Natural killer cell (primary cell): ENCODE results near the gene ANKRD13C. TPM values are rescaled to one million over a fixed set of nuclear protein-coding genes. Genes with fewer than 3 reads are reported as not detected.

ENCODE experiments used
- ATAC-seq, 3 donors: fragments of 150-1000 bp in 2 of 3; fragments of 200-7000 bp in 1 of 3; cut with Tn5 transposase; 1 replicate in 1 of 3; 2 replicates in 2 of 3; pipeline ENCODE4 v1.10.0; 2021; ENCODE audit warnings: mild to moderate bottlenecking in 2 of 3, moderate library complexity in 2 of 3
- DNase-seq, 2 donors: peaks; one replicate each; pipeline versions ENCODE4 v3.0.0 to v3.0.0-alpha.2; 2013 to 2021; ENCODE audit warnings: mixed read lengths in 1 of 2
- H3K27ac ChIP-seq: one replicate; pipeline ENCODE4 v1.5.1; 2013; ENCODE audit warnings: mild to moderate bottlenecking, low read length
- H3K27me3 ChIP-seq: one replicate; pipeline ENCODE4 v1.6.1; 2013; ENCODE audit warnings: low read length; ENCODE audit not compliant: control insufficient read depth, insufficient read depth
- H3K36me3 ChIP-seq: one replicate; pipeline ENCODE4 v1.6.1; 2013; ENCODE audit warnings: low read length; ENCODE audit not compliant: control insufficient read depth, insufficient read depth
- H3K4me1 ChIP-seq: one replicate; pipeline ENCODE4 v1.6.1; 2013; ENCODE audit warnings: low read length; ENCODE audit not compliant: control insufficient read depth, insufficient read depth
- H3K4me3 ChIP-seq: one replicate; pipeline ENCODE4 v1.5.1; 2013; ENCODE audit warnings: low read length
- H3K9me3 ChIP-seq: one replicate; pipeline ENCODE4 v1.6.1; 2013; ENCODE audit warnings: low read length; ENCODE audit not compliant: control insufficient read depth, insufficient read depth
- H3K27ac Mint-ChIP-seq, 2 donors: one replicate each; pipeline ENCODE4 v1.8.0; 2022; ENCODE audit warnings: mild to moderate bottlenecking in 2 of 2, mixed read lengths in 2 of 2, moderate library complexity in 1 of 2
- H3K27me3 Mint-ChIP-seq, 2 donors: one replicate each; pipeline ENCODE4 v1.8.0; 2022; ENCODE audit warnings: low read depth in 2 of 2, mixed read lengths in 2 of 2
- H3K36me3 Mint-ChIP-seq: one replicate; pipeline ENCODE4 v1.8.0; 2022; ENCODE audit warnings: mixed read lengths
- H3K4me1 Mint-ChIP-seq, 2 donors: one replicate each; pipeline ENCODE4 v1.8.0; 2022; ENCODE audit warnings: mixed read lengths in 2 of 2
- H3K4me3 Mint-ChIP-seq: one replicate; pipeline ENCODE4 v1.8.0; 2022; ENCODE audit warnings: mild to moderate bottlenecking, moderate library complexity, mixed read lengths
- H3K9me3 Mint-ChIP-seq, 2 donors: one replicate each; pipeline ENCODE4 v1.8.0; 2022; ENCODE audit warnings: mixed read lengths in 2 of 2
- WGBS: methylation state at CpG from one replicate; pipeline ENCODE4 v1.1.7; 2013; ENCODE audit warnings: missing lambda C conversion rate; ENCODE audit not compliant: insufficient coverage; 5-methylcytosine and 5-hydroxymethylcytosine counted together
- intact Hi-C: fragments of 100-400 bp; cut with micrococcal nuclease; formaldehyde crosslinking; loops from one replicate; pipeline ENCODE4 v1.14.2; 2022
- total RNA-seq, 4 donors: library from RNA; stranded (reverse); fragments of 120-200 nt in 1 of 4; gene quantifications; one replicate each; pipeline versions ENCODE4 v1.2.3 to v1.2.4, GENCODE V29; 2013 to 2022
- TF ChIP-seq, protein P1 (sequence below): fragments of 200-600 bp; IDR thresholded peaks from one replicate; pipeline ENCODE4 v1.8.0; 2022; ENCODE audit warnings: antibody characterized with exemption

ANKRD13C gene
- total RNA-seq, 3 donors from 2014 or later (not counting 1 experiment from before 2014, with no cell fraction given): 32.2 to 33.7 (median 32.8) TPM

DNA sequence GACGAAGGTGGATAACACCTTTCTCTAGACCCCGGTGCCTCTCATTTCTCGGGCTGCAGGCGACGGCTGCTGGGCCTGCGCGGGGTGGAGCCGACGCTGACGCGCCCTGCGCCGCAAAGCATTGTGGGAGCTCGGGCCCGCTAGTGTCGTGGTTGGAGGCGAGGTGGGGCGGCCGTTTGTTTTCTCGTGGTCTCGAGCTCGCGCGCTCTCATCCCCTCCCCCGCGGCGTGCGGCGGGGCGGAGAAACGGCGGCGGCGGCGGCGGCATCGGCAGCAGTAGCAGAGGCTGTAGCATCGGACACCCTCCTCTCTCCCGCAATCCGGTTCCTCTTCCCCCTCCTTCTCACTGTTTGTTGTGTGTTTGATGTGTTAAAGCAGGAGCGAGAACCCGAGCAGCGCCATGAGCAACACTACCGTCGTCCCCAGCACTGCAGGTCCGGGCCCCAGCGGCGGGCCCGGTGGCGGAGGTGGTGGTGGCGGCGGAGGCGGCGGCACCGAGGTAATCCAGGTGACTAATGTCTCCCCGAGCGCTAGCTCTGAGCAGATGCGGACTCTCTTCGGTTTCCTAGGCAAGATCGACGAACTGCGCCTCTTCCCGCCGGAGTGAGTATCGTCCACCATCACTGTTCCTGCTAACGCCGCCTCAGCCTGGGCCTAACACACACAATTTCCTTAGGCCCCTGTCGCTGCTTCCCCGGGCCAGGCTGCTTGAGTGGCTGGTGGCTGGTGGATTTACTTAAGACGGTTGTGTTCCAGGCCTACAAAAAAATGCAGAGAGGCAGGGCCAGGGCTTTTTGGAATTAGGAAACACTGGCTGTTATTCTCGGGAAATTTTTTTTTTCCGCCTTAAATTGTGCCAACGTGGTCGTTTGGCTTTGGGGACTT is 133.0 kb downstream of the ANKRD13C start, which contains the start of gene SRSF11:
Gene SRSF11, plus strand, starts transcription at position 143 of the 884 bp plus-strand sequence. Its CDS starts 257 bp downstream, at position 400.
- Mint-ChIP-seq H3K4me1 (peaks cover 40 to 49% of the 10 kb centered on the region in 2 donors), H3K27ac (peak within 1 kb of the TSS; percentile 93 to 97), H3K9me3 (no peaks in the 10 kb centered on the region), H3K27me3 (no peaks in the 10 kb centered on the region), H3K36me3 (no peaks in the 10 kb centered on the region), H3K4me3 (peak within 1 kb of the TSS; percentile 96)
- under 1% methylated on average over 70 of the region's 74 CpGs for WGBS
- ATAC-seq (peak; percentile 94 to 99 (median 96)), DNase-seq (peak; percentile 97 to 98)
- H3K27ac ChIP-seq: peak within 1 kb of the TSS; percentile 98
- peaks cover 23% of the 10 kb centered on the region for H3K36me3 ChIP-seq
- intact Hi-C loops: loop anchor here (1.0 to 5.0 kb wide), 5 partner anchors 16 to 856 kb away; partner anchors contain the start of genes ANKRD13C, CTH and LRRC40
- peaks cover 10% of the 10 kb centered on the region for H3K4me1 ChIP-seq
- H3K9me3 ChIP-seq: no peaks in the 10 kb centered on the region
- H3K27me3 ChIP-seq: no peaks in the 10 kb centered on the region
- H3K4me3 ChIP-seq: peak within 1 kb of the TSS; percentile 77
- TF ChIP-seq, protein P1, sequence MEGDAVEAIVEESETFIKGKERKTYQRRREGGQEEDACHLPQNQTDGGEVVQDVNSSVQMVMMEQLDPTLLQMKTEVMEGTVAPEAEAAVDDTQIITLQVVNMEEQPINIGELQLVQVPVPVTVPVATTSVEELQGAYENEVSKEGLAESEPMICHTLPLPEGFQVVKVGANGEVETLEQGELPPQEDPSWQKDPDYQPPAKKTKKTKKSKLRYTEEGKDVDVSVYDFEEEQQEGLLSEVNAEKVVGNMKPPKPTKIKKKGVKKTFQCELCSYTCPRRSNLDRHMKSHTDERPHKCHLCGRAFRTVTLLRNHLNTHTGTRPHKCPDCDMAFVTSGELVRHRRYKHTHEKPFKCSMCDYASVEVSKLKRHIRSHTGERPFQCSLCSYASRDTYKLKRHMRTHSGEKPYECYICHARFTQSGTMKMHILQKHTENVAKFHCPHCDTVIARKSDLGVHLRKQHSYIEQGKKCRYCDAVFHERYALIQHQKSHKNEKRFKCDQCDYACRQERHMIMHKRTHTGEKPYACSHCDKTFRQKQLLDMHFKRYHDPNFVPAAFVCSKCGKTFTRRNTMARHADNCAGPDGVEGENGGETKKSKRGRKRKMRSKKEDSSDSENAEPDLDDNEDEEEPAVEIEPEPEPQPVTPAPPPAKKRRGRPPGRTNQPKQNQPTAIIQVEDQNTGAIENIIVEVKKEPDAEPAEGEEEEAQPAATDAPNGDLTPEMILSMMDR: peak; percentile 14

GRCh38 chr1:70220517-70221237 is 133.8 kb downstream of the ANKRD13C start:
- Histone ChIP-seq H3K27me3 (no peaks in the 10 kb centered on the region), H3K36me3 (peaks cover 23% of the 10 kb centered on the region), H3K4me1 (peaks cover 10% of the 10 kb centered on the region), H3K27ac (peak overlapping the region; percentile 98), H3K4me3 (peak overlapping the region; percentile 77), H3K9me3 (no peaks in the 10 kb centered on the region)
- WGBS: 42% methylated on average over 10 of the region's 17 CpGs
- peaks cover 40 to 49% of the 10 kb centered on the region in 2 donors for H3K4me1 Mint-ChIP-seq
- ATAC-seq (no peak), DNase-seq (no peak)
- no peaks in the 10 kb centered on the region for H3K9me3 Mint-ChIP-seq
- no peaks in the 10 kb centered on the region for H3K36me3 Mint-ChIP-seq
- H3K4me3 Mint-ChIP-seq: peak overlapping the region; percentile 96
- no peaks in the 10 kb centered on the region for H3K27me3 Mint-ChIP-seq
- TF ChIP-seq, protein P1: no peak
- peak overlapping the region; percentile 93 to 97 for H3K27ac Mint-ChIP-seq
- intact Hi-C loops: loop anchor here (1.0 to 5.0 kb wide), 5 partner anchors 15 to 857 kb away; partner anchors contain the start of genes ANKRD13C, CTH and LRRC40

DNA sequence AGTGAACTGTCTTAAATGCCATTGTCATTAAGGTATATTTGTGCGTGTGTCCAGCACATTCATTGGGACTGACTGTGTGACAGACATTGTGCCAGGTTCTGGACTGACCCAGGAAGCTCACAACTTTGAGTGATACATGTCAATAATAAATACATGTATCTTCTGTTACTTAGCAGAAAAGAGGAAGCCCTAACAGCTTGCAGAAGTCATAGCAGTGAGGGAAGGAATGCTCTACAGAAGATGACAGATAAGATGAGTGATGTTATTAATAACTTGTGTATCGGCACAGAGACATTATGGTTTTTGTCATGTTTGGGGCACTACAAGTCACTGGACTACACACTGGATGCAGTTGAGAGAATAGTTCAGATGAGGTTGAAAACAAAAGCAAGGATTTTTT is 134.5 kb downstream of the ANKRD13C start:
- intact Hi-C loops: loop anchor here (5.0 kb wide), 3 partner anchors 132 to 857 kb away; partner anchors contain the start of gene ANKRD13C
- H3K27me3 ChIP-seq: no peaks in the 10 kb centered on the region
- WGBS: 85% methylated on average over 2 of the region's 2 CpGs
- DNase-seq (no peak), ATAC-seq (no peak)
- H3K27ac ChIP-seq: peak overlapping the region; percentile 9
- Mint-ChIP-seq H3K27me3 (no peaks in the 10 kb centered on the region), H3K4me3 (peak overlapping the region; percentile 60), H3K27ac (peak overlapping the region; percentile 93 to 97), H3K4me1 (peaks cover 40 to 49% of the 10 kb centered on the region in 2 donors), H3K9me3 (no peaks in the 10 kb centered on the region), H3K36me3 (no peaks in the 10 kb centered on the region)
- peaks cover 10% of the 10 kb centered on the region for H3K4me1 ChIP-seq
- H3K9me3 ChIP-seq: no peaks in the 10 kb centered on the region
- H3K36me3 ChIP-seq: peaks cover 25% of the 10 kb centered on the region
- no peak overlapping the region for H3K4me3 ChIP-seq
- TF ChIP-seq, protein P1: no peak
